GM19023 (cell line): ENCODE data around the gene CFAP107.
"Not testable (repeated sequence)": the region's sequence is repeated elsewhere in the genome, so short reads cannot be mapped to it uniquely, and the experiment has no call there.

ENCODE experiments used
- ATAC-seq: cut with Tn5 transposase; IDR thresholded peaks from one replicate; pipeline ENCODE4 v1.9.1; 2021; ENCODE audit warnings: mild to moderate bottlenecking, moderate library complexity; ENCODE audit not compliant: unreplicated experiment

Gene CFAP107

DNA sequence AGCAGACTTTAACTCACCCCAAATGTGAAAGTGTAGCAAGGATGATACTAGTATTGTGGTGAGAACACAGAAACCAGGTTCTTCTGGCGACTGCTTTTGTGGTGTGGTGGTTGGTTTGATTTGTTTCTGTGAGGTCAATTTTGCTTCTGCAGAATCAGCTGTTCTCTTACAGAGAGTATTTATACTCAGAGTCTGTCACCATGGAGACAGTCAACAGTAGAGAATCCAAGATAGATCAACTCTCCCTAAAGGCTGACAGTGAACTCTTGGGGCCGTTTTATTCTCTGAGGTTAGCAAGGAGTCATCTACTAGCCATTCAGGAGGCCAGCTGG is at the start of gene CFAP107:
Gene CFAP107 (plus strand): TSS at position 209 of the 332 bp plus-strand sequence. CDS start 231 bp downstream, outside the sequence.
- no peak for ATAC-seq

DNA sequence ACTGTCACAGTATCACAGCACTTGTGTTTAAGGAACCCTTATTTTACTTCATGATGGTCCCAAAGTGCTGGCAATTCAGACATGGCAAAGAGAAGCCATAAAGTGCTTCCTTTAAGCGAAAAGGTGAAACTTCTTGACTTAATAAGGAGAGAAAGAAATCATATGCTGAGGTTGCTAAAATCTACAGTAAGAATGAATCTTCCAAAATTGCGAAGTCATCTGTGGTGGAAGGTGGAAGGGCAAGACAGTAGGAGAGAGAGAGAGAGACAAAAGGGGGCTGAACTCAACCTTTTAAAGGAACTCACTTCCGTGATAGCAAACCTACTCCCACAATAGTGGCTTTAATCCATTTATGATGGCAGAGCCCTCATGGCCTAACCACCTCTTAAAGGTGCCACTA is 49.3 kb upstream of the CFAP107 start:
- no peak for ATAC-seq

GRCh38 chr1:12697397-12697796 is 48.6 kb upstream of the CFAP107 start:
- ATAC-seq = no peak

- ATAC-seq = no peak
These were observed 42.1 kb upstream of the CFAP107 start for GRCh38 chr1:12703821-12704451.

GRCh38 chr1:12706061-12706460 is 39.9 kb upstream of the CFAP107 start:
- no peak for ATAC-seq

GRCh38 chr1:12708396-12709090 is 37.5 kb upstream of the CFAP107 start:
- no peak for ATAC-seq

- ATAC-seq = no peak
These were observed 36.9 kb upstream of the CFAP107 start for GRCh38 chr1:12709091-12709491.

DNA sequence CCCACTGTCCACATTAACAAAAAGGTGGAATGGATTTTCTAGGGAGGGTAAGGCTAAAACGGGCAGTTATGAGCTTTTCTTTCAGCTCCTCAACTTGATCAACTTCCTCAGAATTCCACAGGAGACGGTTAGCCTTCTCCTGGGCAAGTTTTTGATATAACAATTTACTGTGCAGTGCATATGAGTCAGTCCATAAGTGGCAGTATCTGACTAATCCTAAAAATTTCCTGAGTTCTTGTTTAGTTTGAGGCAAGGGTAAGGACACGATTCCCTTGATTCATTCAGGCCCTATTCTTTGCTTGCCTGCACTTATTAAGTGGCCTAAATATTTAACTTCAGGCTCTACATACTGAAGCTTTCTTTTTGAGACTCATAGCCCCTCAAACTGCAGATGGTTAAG is 36.3 kb upstream of the CFAP107 start:
- ATAC-seq = no peak

DNA sequence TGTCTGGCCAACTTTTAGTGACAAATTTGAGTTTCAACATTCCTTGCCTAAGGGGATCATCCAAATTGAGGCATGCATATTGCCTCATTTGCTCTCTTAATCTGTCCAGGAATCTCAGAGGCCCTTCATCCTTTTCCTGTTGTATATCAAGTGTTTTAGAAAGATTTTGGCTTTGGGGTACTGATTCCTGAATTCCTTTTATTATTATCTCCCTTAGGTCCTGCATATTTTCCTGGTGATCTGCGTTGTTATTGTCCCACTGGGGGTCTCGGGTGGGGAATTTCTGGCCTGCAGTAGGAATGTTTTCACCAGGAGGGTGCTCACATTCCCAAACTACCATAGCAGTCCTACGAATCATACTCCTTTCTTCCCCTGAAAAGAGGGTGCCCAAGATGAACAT is 34.5 kb upstream of the CFAP107 start:
- ATAC-seq = no peak

- no peak for ATAC-seq
These were observed 33.9 kb upstream of the CFAP107 start for GRCh38 chr1:12712076-12712475.

GRCh38 chr1:12712929-12713328 is 33.1 kb upstream of the CFAP107 start:
- no peak for ATAC-seq

- ATAC-seq = not testable (repeated sequence)
These were observed 32.3 kb upstream of the CFAP107 start for GRCh38 chr1:12713651-12714050.

DNA sequence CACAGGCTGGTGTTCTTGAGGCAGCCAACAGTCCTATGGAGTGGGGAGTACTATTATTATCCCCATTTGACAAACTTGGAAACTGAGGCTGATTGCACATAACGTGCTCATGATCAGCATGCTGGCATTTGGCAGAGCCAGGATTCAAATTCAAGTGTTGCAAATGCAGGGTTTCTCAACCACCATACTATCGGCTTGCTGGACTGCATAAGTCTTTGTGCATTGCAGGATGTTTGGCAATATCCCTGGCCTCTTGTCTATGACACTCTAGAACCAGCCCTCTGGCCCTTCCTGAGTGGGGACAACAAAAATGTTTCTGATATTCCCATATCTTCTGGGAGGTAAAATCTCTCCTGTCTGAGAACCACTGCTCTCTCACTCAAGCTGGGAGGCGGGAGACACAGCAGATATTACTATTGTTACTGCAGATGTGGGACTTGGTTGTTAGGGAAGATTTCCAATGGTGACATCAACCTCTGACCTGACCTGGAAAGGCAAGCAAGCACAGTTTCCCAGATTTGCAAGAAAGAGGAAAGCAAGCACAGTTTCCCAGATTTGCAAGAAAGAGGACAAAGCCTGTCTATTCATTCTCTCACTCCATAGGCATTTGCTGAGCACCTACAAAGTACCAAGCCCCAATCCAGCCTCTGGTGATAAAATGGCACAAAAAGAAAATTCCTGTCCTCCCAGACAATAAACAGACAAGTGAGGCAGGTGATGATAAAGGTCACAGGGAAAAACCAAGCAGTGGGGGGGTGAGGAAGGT is 31.1 kb upstream of the CFAP107 start:
- ATAC-seq = no peak

DNA sequence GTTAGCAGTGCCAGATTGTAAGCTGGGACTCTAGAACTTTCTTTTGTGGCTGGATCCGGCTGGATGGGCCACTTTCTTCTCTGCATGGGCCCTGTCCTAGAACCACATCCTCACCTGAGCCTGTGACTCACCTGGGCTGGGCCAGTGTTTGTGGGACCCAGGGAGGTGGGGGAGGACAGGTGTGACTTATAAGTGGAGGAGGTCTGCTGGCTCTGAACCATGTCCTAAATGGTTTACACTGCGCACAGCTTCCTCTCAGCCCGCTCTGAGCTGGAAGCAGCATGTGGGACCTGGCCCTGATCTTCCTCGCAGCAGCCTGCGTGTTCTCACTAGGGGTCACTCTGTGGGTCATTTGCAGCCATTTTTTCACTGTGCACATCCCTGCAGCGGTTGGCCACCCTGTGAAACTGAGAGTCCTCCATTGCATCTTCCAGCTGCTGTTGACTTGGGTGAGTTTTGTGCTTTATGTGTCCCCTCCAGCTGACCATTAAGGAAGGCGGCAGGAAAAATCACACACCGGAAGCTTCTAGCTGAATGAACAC is 30.0 kb upstream of the CFAP107 start, which contains the start of gene AADACL3:
Gene AADACL3 (plus strand): TSS at position 215 of the 542 bp plus-strand sequence. CDS start 67 bp downstream, at position 282.
- no peak for ATAC-seq

DNA sequence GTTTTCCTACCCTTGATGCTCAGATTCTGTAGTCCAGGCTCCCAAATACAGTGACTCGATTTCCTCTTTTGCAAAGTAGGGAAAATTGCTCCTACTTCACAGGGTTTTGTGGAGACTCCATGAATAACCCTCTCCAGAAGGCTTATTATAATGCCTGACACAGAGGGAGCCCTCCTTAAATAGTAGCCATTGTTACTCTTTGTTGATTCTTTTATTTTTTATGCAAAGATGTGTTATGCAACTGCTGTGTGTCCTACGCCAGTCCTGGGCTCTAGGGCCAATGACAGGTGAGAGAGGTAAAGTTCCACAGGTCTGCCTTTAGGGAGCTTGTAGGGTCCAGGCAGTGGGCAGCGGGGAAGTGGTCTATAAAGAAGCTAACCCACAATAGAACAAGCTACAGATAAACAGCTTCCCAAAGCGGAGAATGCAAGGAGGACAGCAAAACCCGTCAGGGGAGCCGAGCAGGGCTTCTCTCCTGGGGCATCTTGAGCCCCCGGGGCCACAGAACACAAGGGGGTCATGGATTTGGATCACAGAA is 28.6 kb upstream of the CFAP107 start:
- no peak for ATAC-seq

DNA sequence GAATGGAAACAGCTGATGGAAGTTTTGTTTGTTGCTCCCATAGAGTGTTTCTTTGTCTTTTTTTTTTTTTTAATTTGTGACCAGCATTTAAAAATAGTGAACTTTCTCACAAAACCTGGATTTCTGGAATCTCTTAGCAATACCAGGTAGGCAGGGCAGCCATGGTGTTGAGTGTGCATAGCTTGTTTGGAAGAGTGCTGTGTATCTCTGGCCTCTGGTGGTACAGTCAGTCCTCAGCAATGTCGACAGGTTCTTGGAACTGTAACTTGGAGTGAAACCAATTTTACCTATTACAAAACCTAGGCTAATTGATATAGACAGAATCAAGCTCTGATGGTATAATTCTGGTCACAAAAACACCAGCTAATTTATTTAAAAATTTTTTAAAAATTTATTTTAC is 23.4 kb upstream of the CFAP107 start:
- no peak for ATAC-seq

DNA sequence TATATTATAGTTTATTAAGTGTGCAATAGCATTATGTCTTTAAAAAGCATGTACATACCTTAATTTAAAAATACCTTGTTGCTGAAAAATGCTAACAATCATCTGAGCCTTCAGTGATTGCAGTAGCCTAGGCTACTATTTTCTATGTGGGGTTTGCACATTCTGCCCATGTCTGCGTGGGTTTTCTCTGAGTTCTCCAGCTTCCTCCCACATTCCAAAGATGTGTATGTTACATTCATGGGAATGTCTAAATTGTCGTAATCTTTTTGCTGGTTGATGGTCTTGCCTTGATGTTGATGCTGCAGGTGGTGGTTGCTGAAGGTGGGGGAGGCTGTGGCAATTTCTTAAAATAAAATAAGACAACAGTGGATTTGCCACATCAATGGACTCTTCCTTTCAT is 17.6 kb upstream of the CFAP107 start:
- no peak for ATAC-seq

- ATAC-seq = no peak
These were observed 15.8 kb upstream of the CFAP107 start for GRCh38 chr1:12730156-12730555.

- not testable (repeated sequence) for ATAC-seq
These were observed 14.9 kb upstream of the CFAP107 start for GRCh38 chr1:12731084-12731483.

GRCh38 chr1:12734651-12735050 is 11.3 kb upstream of the CFAP107 start:
- ATAC-seq = no peak

GRCh38 chr1:12738934-12739333 is 7.1 kb upstream of the CFAP107 start:
- no peak for ATAC-seq
